ENCODE data around the gene GAD2.

The GAD2 gene

GRCh38 chr10:26290236-26290635 is 73.7 kb downstream of the GAD2 start:
- Histone ChIP-seq H3F3A (ENCODE audit: control insufficient read depth, insufficient read depth) (no peaks in the 10 kb centered on the region), H3K27ac (ENCODE audit: low read depth, low read length) (no peak overlapping the region), H3K9me3 (ENCODE audit: control insufficient read depth, insufficient read depth, low read length) (no peaks in the 10 kb centered on the region), H3K9me2 (replicated peaks; ENCODE audit: control insufficient read depth, low read length) (no peaks in the 10 kb centered on the region), H3K4me2 (ENCODE audit: low read length) (no peak overlapping the region), H3K4me3 (ENCODE audit: low read length) (no peak overlapping the region), H3K27me3 (ENCODE audit: control insufficient read depth, low read length) (no peaks in the 10 kb centered on the region), H3K4me1 (ENCODE audit: control insufficient read depth, low read length) (no peaks in the 10 kb centered on the region), H3K79me2 (ENCODE audit: control insufficient read depth, low read length) (no peaks in the 10 kb centered on the region), H3K36me3 (ENCODE audit: control insufficient read depth, low read length) (no peaks in the 10 kb centered on the region), H4K20me1 (ENCODE audit: control insufficient read depth, insufficient read depth, low read depth, low read length) (no peaks in the 10 kb centered on the region)
- TF ChIP-seq CTCF (IDR thresholded peaks at IDR 0.05; ENCODE audit: low read depth, low read length, poor library complexity, severe bottlenecking) (no peak), EZH2phosphoT487 (IDR thresholded peaks at IDR 0.05; ENCODE audit: borderline replicate concordance, low read length) (no peak)

- Histone ChIP-seq H3K27me3 (ENCODE audit: control insufficient read depth, low read length) (no peaks in the 10 kb centered on the region), H3F3A (ENCODE audit: control insufficient read depth, insufficient read depth) (no peaks in the 10 kb centered on the region), H3K4me2 (ENCODE audit: low read length) (no peak overlapping the region)
These were observed 75.3 kb downstream of the GAD2 start for GRCh38 chr10:26291721-26292480.

GRCh38 chr10:26296360-26296759 is 79.8 kb downstream of the GAD2 start:
- no peaks in the 10 kb centered on the region for H3K79me2 ChIP-seq (ENCODE audit: control insufficient read depth, low read length)
- no peak overlapping the region for H3K27ac ChIP-seq (ENCODE audit: low read depth, low read length)
- no peaks in the 10 kb centered on the region for H3K36me3 ChIP-seq (ENCODE audit: control insufficient read depth, low read length)

More at GRCh38 chr10:26291721-26292480, 75.3 kb downstream of the GAD2 start:
- no peak overlapping the region for H3K27ac ChIP-seq (ENCODE audit: low read depth, low read length)
- H3K4me1 ChIP-seq (ENCODE audit: control insufficient read depth, low read length) = peaks cover 9% of the 10 kb centered on the region
- no peaks in the 10 kb centered on the region for H3K79me2 ChIP-seq (ENCODE audit: control insufficient read depth, low read length)
- no peaks in the 10 kb centered on the region for H3K9me3 ChIP-seq (ENCODE audit: control insufficient read depth, insufficient read depth, low read length)
- no peak for TF ChIP-seq CTCF (IDR thresholded peaks at IDR 0.05; ENCODE audit: low read depth, low read length, poor library complexity, severe bottlenecking)
- no peak for TF ChIP-seq EZH2phosphoT487 (IDR thresholded peaks at IDR 0.05; ENCODE audit: borderline replicate concordance, low read length)
- no peaks in the 10 kb centered on the region for H3K36me3 ChIP-seq (ENCODE audit: control insufficient read depth, low read length)
- H3K4me3 ChIP-seq (ENCODE audit: low read length) = no peak overlapping the region
- no peaks in the 10 kb centered on the region for H3K9me2 ChIP-seq (replicated peaks; ENCODE audit: control insufficient read depth, low read length)
- H4K20me1 ChIP-seq (ENCODE audit: control insufficient read depth, insufficient read depth, low read depth, low read length) = no peaks in the 10 kb centered on the region

More at GRCh38 chr10:26296360-26296759, 79.8 kb downstream of the GAD2 start:
- no peaks in the 10 kb centered on the region for H3K9me3 ChIP-seq (ENCODE audit: control insufficient read depth, insufficient read depth, low read length)
- H3K4me1 ChIP-seq (ENCODE audit: control insufficient read depth, low read length) = peaks cover 9% of the 10 kb centered on the region
- no peaks in the 10 kb centered on the region for H4K20me1 ChIP-seq (ENCODE audit: control insufficient read depth, insufficient read depth, low read depth, low read length)
- no peaks in the 10 kb centered on the region for H3F3A ChIP-seq (ENCODE audit: control insufficient read depth, insufficient read depth)
- no peak for TF ChIP-seq EZH2phosphoT487 (IDR thresholded peaks at IDR 0.05; ENCODE audit: borderline replicate concordance, low read length)
- TF ChIP-seq CTCF (IDR thresholded peaks at IDR 0.05; ENCODE audit: low read depth, low read length, poor library complexity, severe bottlenecking) = no peak
- H3K4me2 ChIP-seq (ENCODE audit: low read length) = no peak overlapping the region
- H3K9me2 ChIP-seq (replicated peaks; ENCODE audit: control insufficient read depth, low read length) = no peaks in the 10 kb centered on the region
- H3K4me3 ChIP-seq (ENCODE audit: low read length) = no peak overlapping the region
- H3K27me3 ChIP-seq (ENCODE audit: control insufficient read depth, low read length) = no peaks in the 10 kb centered on the region

Measured in DOHH2 (cell line).